HEK293T (cell line): ENCODE measurements around the gene FRYL.

Source experiments
- ARNT ChIP-seq: fragments of 450-650 bp; IDR thresholded peaks from 2 replicates; pipeline ENCODE4 v1.6.1; 2017; ENCODE audit warnings: mild to moderate bottlenecking
- ELF4 ChIP-seq: fragments of 450-650 bp; IDR thresholded peaks from 2 replicates; pipeline ENCODE4 v1.6.1; 2017; ENCODE audit warnings: antibody characterized with exemption
- FOXA1 ChIP-seq: fragments of 450-650 bp; IDR thresholded peaks from 2 replicates; pipeline ENCODE4 v1.6.1; 2016; ENCODE audit warnings: mild to moderate bottlenecking
- FOXK2 ChIP-seq: fragments of 450-650 bp; IDR thresholded peaks from 2 replicates; pipeline ENCODE4 v1.6.1; 2016; ENCODE audit warnings: mild to moderate bottlenecking
- HDGF ChIP-seq: fragments of 450-650 bp; IDR thresholded peaks from 2 replicates; pipeline ENCODE4 v1.6.1; 2017; ENCODE audit warnings: antibody characterized with exemption, borderline replicate concordance
- L3MBTL2 ChIP-seq: fragments of 450-650 bp; conservative IDR thresholded peaks from 2 replicates; pipeline ENCODE4 v1.6.1; 2016; ENCODE audit warnings: mild to moderate bottlenecking
- LEF1 ChIP-seq: fragments of 450-650 bp; IDR thresholded peaks from 2 replicates; pipeline ENCODE4 v1.6.1; 2017; ENCODE audit warnings: mild to moderate bottlenecking, borderline replicate concordance
- SP1 ChIP-seq: fragments of 450-650 bp; IDR thresholded peaks from 2 replicates; pipeline ENCODE4 v1.6.1; 2017
- SUZ12 ChIP-seq: fragments of 450-650 bp; IDR thresholded peaks from 2 replicates; pipeline ENCODE4 v1.6.1; 2016; ENCODE audit warnings: mild to moderate bottlenecking
- ZNF384 ChIP-seq: fragments of 450-650 bp; IDR thresholded peaks from 2 replicates; pipeline ENCODE4 v1.6.1; 2016

- TF ChIP-seq LEF1 (no peak), SP1 (no peak), SUZ12 (no peak), ELF4 (no peak), ZNF384 (no peak), L3MBTL2 (no peak), HDGF (no peak), FOXA1 (no peak), ARNT (no peak), FOXK2 (no peak)
These were observed 144.1 kb downstream of the FRYL start for GRCh38 chr4:48635980-48636379.
